Fibroblast of the aortic adventitia (primary cell): Measurements from ENCODE around the gene TAF11L14. TPM values are rescaled to one million over a fixed set of nuclear protein-coding genes. Genes with fewer than 3 reads are reported as not detected.
"Not testable (repeated sequence)": the region's sequence is repeated elsewhere in the genome, so short reads cannot be mapped to it uniquely, and the experiment has no call there.

Source experiments
- DNase-seq: peaks from one replicate; pipeline ENCODE4 v3.0.0-alpha.2; 2010; ENCODE audit warnings: low read depth
- H3K4me3 ChIP-seq: 2 replicates; pipeline ENCODE4 v1.5.1; 2011; ENCODE audit warnings: low read depth, mild to moderate bottlenecking, control low read depth, low read length, moderate library complexity
- CTCF ChIP-seq: IDR thresholded peaks from 2 replicates; pipeline ENCODE4 v1.5.1; 2011; ENCODE audit warnings: mild to moderate bottlenecking, low read length, control low read depth, inconsistent platforms; ENCODE audit not compliant: insufficient read depth
- total RNA-seq: library from RNA; depleted of rRNA; stranded (reverse); fragments of >200 nt; gene quantifications from 2 replicates; pipeline ENCODE4 v1.2.3, GENCODE V29; 2012; ENCODE audit warnings: low replicate concordance

The TAF11L14 gene
- total RNA-seq, 1 donor: not detected

- DNase-seq: no peak
- TF ChIP-seq CTCF: no peak
- no peak overlapping the region for H3K4me3 ChIP-seq
Observed at GRCh38 chr5:17619354-17619753, 14.9 kb upstream of the TAF11L14 start.

GRCh38 chr5:17620627-17621026 is 13.6 kb upstream of the TAF11L14 start:
- no peak for DNase-seq
- H3K4me3 ChIP-seq: no peak overlapping the region
- no peak for TF ChIP-seq CTCF

GRCh38 chr5:17625686-17626085 is 8.6 kb upstream of the TAF11L14 start:
- no peak for TF ChIP-seq CTCF
- no peak overlapping the region for H3K4me3 ChIP-seq
- no peak for DNase-seq

- not testable (repeated sequence) for H3K4me3 ChIP-seq
Observed at GRCh38 chr5:17631788-17632187, 2.5 kb upstream of the TAF11L14 start, which contains the start of gene TAF11L13. Gene TAF11L13, plus strand, starts transcription at chr5:17632088.

GRCh38 chr5:17649232-17649631 is 15.0 kb downstream of the TAF11L14 start:
- not testable (repeated sequence) for DNase-seq, H3K4me3 ChIP-seq

More at GRCh38 chr5:17631788-17632187, 2.5 kb upstream of the TAF11L14 start, which contains the start of gene TAF11L13:
- DNase-seq: not testable (repeated sequence)

GRCh38 chr5:17655201-17655759 is 21.0 kb downstream of the TAF11L14 start:
- DNase-seq, H3K4me3 ChIP-seq: not testable (repeated sequence)

GRCh38 chr5:17655921-17656320 is 21.7 kb downstream of the TAF11L14 start:
- no peak for TF ChIP-seq CTCF
- no peak for DNase-seq
- H3K4me3 ChIP-seq: no peak overlapping the region

- DNase-seq: no peak
- no peak for TF ChIP-seq CTCF
- H3K4me3 ChIP-seq: no peak overlapping the region
Observed at GRCh38 chr5:17663182-17663581, 28.9 kb downstream of the TAF11L14 start.
